NCI-H345 (cell line): Measurements from ENCODE around the gene WTIP.
A peak's percentile ranks its signal among the peaks of the same experiment; 100 is the strongest.
"Not testable (repeated sequence)": the region's sequence is repeated elsewhere in the genome, so short reads cannot be mapped to it uniquely, and the experiment has no call there.

Experiments
- DNase-seq: peaks from one replicate; lab custom pipeline; 2025; lab: John Stamatoyannopoulos, UW

The WTIP gene

DNA sequence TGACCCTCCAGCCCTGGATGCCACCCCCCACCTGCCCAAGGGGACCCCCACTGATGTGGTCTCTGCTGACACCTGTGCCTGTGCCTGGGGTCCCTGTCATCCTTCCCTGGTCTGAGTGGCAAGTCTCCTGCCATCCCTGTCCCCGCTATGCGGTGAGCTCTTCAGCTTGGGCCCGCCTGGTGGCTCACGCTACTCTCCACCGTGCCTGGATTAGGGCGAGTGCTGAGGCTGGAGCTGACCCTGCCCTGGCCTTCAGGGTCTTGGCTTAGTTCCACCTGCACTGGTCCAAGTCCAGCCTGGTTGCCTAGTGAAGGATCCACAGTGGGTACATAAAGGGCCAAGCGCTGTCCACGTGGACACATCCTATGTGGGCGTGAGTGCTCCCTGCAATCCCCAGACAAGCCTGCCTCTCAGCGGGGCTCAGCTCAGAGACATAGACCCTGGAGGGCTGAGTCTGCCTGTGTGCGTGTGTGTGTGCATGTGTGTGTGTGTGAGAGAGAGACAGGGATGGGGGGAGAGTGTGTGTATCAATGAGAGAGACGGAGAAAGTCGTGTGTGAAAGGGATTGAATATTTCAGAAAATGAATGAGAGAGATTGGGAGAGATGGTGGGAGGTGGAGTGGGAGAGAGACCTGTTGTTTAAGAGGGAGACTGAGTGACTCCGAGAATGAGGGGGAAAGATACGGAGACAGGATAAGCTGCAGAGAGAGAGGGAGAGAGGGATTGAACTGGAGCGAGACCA is 22.1 kb downstream of the WTIP start:
- DNase-seq, result no peak

DNA sequence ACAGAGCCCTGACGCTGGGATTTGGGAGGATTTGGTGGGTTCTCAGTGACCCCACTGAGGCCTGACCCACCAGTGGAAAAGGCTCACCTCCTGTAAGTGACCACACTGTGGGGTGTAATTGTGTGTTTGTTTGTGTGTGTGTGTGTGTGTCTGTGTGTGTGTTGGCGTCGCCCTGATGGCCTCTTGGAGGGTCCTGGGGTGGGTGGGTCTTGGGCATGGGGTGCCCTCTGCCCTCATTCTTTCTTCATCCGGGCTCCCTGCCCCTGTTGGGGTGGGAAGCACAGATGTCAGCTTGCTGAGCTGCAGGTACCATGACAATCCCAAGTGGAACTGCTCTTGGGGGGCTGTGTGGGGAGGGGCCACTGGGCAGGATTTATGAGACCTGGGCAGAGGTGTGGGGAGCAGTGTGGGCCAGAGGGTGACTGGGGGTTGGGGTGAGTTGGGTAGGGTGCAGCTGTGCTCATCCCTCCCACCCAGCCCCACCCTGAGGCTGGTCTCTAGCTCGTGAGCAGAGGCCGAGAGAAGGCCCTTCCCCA is 22.8 kb downstream of the WTIP start:
- DNase-seq, result no peak

DNA sequence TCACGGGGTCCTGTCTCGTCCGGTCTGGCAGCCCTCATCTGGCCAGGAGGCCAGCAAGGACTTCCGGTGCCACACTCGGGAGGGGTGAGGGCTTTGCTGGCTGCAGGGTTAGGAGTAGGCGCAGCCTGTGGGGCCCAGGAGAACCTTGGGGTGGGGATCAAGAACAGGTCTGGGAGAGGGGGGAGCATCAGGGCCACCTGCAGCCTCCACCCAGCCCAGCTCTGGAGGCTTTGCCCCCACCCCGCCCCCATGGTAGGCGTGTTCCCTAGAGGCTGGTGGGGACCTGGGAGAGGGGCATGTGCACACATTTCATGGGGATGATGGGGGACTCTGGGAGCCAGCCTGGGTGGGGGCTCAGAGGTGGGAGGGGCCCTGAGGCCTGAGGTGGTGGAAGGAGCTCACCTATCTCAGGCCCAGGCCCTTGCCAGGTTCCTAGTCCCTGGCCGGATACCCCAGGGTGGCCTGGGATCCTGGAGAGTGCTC is 23.3 kb downstream of the WTIP start:
- no peak for DNase-seq

DNA sequence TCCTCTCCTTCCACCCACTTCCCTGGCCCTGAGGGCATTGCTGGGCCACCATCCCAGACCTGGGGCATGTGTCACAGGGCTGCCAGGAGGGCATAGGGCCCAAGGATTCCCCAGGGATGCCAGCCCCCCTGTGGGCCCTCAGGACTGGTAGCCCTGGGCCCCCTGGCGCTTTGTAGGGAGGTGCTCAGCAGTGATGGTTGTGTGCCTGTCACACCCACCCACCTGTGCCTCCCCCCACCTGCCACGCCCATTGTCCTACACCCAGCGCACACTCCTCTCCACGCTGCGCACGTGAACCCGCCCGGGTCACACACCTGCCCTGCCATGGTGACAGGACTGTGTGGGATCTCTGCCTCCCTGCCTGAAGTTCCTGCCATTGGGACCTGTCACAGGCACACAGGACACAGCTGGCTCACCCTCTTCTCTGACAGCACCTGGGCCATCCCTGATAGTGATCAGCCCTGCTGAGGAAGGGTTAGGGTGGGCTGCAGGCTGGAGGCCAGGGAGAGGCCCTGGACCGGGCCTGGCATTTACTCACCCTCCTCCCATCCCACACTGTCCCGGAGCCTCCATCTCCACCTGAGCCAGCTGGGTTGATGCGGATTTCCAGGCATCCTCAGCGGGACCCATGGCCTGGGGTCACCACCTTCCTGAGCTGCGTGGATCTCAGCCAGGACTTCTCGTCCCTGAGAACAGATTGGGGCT is 23.9 kb downstream of the WTIP start:
- no peak for DNase-seq

DNA sequence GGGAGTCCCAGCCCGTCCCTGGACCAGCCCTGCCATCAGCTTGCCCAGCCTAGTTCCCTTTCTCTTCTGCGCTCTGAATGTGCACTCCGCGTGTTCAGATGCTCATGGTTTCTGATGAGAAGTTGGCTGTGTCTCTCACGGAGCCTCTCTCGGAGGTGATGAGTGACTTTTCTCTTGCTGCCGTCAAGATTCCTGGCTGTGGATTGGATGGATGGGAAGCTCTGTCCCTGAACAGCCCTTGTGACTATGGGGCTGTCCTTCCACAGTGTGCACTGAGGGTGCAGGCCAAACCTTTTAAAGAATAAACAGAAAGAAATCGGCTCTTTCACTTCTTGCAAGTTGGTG is 24.4 kb downstream of the WTIP start:
- DNase-seq, result no peak

DNA sequence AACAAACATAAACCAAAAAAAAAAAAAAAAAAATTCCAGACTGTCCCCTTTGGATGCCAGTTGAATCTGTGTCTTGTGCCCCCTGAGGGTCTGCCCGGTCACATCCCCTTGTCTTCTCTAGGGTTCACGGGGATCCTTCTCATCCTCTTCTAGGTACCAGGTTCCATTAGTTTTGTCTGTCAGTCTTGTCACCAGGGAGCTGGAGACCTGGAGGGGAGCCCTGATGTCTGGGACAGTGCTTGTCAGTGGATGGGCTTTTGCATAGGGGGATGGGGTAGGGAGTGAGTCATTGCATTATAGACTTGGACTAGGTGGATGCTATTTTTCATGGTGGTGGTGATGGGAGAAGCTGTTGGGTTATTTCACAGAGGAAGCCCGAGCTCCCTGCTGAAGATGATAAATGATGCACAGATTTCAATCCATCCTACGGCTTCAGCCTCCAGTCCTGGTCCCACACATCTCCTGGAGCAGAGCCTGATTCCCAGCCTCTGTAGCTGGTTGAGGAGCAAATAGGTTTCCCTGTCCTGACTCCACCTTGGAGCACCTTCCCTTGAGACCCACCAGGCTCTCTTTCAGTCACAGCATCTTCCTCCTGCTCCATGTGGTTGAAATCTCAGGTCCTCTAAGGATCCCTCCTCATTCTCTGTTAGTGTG is 26.0 kb downstream of the WTIP start:
- no peak for DNase-seq

DNA sequence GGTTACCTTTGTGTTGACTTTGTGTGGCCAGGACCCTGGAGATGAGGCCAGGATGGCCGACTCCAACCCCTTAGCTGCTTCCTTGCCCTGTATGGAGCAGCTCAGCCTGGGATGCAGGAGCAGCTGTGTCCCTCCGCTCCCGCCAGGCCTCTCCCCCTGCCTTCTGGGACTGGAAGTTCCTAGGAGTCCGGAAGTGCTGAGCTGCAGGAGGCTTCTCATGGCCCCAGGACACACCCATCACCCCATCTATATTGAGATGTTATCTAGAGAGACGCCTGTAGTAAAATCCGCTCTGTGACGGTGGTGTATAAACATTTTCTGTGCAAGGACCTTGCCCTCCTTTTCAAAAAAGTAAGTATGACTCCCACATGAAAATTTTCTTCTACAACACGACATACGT is 27.0 kb downstream of the WTIP start:
- DNase-seq, result no peak

DNA sequence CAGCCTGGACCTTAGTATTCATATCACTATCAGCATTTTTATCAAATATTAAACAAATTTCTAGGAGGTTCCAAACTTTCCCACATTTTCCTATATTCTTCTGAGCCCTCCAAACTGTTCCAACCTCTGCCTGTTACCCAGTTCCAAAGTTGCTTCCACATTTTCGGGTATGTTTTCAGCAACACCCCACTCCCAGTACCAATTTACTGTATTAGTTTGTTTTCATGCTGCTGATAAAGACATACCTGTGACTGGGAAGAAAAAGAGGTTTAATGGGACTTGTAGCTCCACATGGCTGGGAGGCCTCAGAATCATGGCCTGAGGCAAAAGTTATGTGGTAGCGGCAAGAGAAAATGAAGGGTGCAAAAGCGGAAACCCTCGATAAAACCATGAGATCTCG is 29.3 kb downstream of the WTIP start:
- not testable (repeated sequence) for DNase-seq

DNA sequence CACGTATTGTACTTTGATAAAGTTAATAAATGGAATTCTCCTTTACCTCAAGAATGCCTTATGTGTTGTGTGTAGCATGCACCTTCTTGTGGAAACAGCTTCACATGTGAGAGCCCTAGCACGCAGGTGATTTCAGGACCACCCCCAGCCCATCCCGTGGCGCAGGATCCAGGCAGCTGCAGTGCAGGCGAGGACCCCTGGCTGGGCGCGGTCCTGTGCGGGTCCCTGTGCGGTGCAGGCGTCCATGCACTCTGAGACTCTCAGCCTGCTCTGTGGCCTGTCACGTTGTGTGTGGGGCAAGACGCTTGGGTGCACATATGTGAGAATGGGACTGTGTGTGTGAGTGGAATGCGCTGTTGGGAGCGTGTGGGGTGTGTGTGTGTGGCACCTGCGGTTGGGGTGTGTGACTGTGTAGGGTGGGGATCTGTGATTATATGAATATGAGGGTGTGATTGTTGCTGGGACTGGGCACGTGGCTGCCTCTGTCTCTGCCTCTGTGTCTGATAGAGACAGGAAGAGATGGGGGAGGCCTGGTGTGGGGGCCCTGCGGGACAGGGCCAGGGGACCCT is 30.8 kb downstream of the WTIP start:
- no peak for DNase-seq

DNA sequence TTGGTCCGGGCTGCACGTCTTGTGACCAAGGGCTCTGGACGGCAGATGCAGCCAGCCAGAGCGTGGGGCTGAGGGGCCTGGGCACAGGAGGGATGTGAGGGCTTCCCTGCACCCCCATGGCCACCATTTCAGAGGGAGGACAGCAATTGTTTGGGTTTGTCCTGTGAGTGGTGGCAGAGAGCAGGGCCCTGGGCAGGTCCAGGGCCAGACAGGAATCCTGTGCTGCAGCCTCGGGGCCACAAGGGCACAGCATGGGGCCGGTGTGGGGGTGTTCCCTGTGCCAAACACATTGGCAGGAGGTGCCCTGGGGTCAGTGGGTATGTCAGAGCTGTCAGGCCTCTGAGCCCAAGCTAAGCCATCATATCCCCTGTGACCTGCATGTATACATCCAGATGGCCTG is 32.2 kb downstream of the WTIP start:
- no peak for DNase-seq

DNA sequence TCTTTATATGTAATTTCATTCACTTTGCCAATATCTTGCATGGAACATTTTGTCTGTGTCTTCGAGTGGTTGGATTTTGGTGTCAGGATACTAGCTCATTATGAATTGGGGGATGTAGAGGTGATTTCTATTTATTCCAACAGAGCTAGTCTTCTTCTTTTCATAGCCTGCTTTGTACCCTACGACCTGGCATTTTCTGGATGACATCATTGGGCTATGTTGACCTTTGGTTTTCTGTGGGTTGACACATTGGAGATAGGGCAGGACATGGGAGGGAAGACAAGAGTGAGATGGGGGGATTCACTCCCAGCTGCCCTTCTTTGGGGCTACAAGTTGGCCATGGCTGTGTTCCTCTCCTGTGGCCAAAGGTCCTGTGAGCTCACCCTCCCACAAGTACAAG is 38.0 kb downstream of the WTIP start:
- no peak for DNase-seq

DNA sequence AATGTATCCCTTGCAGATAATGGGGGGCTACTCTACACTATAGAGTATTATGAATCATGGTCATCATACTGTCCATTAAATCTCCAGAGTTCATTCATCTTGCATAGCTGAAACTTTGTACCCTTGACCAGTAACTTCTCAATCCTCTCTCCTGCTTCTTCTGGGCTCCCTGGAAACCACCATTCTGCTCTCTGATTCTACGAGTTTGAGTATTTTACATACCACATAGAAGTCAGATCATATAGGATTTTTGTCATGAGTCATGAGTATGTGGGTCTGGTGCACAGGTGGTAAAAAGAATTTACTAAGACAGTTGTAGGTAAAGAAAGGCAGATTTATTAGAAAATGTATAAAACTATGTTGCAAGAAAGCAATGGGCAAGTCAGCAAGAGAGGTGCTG is 41.9 kb downstream of the WTIP start:
- DNase-seq, result no peak

DNA sequence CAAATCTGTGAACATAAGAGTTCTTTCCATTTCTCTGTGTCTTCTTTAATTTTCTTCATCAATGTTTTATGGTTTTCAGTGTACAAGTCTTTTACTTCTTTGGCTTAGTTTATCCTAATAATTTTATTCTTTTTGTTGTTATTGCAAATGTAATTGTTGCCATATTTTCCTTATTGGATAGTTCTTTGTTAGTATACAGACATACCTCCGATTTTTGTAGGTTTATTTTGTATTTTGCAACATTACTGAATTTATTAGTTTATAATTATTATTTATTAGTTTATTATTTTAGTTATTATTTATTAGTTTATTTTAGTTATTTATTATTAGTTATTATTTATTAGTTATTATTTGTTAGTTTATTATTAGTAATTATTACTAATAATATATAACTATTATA is 43.4 kb downstream of the WTIP start:
- DNase-seq, result no peak

DNA sequence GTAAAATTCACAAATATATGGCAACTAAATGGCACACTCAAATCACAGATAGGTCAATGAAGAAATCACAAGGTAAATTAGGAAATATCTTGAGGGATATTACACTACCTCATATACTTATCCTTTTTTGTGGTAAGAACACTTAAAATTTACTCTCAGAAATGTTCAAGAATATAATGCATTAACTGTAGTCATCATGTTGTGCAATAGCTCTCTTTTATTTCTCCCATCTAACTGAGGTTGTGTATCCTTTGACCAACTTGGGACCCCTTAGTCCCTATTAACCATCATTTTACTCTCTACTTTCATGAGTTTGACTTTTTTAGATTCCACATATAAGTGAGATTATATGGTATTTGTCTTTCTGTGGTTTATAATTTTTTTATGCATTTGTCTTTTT is 52.6 kb downstream of the WTIP start:
- no peak for DNase-seq

DNA sequence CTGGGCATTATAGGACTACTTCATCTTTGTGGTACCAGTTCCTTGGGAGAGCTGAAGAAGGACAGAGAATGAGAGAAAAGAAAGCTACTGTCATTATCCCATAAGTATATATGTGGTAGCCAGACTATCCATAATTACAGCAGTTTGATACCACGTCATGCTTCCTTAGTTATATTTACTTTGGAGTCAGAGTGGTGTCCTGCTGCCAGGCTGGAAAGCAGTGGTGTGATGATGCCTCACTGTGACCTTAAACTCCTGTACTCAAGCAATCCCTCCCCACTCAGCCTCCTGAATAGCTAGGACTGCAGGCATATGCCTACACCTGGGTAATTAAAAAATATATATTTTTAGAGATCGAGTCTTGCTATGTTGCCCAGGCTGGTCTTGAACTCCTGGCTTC is 57.8 kb downstream of the WTIP start:
- no peak for DNase-seq

DNA sequence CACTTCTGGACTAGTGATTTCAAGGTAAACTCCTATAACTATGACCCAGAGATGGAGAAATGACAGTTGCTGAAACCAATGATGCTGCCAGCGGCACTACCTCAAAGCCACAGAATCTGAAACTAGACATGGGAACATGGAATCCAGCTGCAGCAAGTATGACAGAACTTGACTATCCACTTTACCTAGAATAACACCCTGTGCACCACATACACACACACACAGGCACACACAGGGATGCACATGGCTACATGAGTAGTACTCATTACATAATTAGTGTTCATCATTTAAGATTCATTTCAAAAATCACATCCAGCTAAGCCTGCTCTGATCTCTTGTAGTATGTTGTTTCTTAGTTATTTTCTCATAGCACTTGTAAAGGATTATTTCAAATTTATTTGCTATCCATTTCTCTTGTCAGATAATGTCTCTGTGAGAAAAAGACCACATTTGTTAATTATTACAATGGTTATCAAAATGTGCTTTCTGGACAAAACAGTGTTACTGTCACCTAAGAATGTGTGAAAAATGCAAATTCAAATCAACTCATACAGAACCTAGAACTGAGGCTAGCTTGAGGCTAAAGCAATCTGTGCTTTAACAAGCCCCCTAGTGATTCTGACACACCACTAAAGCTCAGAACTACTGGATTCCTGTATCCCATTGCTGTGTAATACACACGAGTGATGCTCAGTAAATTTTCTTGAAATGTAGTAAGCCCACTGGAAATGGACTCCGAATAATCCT is 59.4 kb downstream of the WTIP start:
- DNase-seq, result no peak

DNA sequence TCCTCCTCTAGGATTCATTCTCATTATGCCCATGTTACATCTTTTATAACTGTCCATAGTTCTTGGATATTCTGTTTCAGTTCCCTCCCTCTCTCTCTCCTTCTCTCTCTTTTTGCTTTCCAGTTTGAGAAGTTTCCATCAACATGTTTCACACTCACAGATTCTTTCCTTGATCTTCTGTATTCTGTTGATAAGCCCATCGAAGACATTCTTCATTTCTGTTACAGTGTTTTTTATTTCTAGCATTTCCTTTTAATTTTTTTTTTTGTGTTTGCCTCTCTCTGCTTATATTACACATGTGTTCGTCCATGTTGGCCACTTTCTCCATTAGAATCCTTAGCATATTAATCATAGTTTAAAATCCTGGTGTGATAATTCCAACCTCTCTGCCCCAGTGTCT is 68.3 kb downstream of the WTIP start:
- DNase-seq, result no peak

DNA sequence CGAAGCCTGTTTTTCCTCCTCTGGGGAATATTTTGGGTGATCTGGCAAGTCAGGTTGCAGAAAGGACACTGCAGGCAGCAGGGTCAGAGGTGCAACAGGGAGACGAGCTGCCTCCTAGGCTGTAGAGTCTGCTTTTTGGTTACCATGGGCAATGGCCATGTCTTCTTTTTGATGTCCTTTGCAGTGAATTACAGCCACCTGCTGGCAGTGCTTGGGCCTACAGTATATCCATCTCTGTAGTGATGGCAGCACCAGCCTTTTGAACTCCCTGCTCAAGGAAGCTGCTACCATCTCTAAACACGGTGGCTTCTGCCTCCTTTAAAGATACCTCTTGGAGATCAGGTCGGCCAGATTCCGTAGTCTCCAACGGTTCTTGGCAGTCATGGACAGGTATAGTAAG is 73.9 kb downstream of the WTIP start:
- peak; percentile 15 for DNase-seq

DNA sequence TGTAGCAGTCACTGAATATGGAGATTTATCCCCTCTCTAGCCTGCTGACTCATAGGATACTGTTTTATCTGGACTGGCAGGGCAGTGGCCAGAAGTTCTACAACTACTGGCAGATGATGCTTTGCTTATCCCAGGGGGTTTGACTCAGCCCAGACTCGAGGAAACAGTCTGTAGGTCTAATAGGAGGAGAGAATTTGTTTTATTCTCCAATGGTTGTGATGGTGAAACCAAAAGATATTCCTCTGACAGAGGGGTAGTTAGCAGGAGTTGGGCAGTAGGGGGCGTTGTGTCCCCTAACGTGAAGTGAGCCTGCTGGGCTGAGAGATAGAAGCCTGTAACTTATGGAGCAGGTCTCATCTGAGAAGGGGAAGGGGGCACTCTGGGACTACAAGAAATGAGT is 74.9 kb downstream of the WTIP start:
- no peak for DNase-seq

DNA sequence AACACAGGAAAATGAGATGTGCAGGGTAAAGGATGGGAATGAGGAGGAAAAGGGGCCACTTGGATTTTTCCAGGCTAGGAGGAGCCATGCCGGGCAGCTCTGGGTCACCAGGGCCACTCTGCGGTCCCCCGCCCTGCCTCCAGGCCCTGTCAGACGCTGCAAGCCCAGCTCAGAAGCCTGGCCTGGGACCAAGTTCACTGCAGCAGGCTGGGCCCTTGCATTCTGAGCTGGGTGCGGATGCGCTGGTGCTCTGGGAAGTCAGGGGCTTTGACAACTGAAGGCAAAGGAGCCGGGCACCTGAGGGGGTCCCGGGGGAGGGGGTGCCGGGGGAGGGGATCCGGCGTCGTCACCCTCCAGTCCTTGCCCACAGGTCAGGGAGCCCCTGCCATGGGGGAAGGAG is 77.5 kb downstream of the WTIP start:
- no peak for DNase-seq

DNA sequence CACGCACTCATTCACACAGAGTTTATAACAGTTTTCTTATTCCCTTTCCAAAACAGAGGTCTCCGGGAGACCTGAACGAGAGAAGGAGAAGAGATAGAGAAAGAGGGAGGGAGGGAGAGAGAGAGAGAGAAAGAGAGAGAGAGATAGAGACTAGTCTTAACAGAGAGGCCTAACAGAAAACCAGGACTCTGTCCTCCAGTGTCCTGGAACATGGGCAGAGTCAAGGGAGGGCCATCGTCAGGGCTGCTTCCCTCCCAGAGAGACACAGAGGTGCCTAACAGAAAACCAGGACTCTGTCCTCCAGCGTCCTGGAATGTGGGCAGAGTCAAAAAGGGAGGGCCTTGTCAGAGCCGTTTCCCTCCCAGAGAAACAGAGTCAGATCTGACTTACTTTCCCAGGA is 78.7 kb downstream of the WTIP start:
- no peak for DNase-seq
